UCSD-AML1 (cell line): ENCODE measurements around the gene CAMK1D.
"Not testable (repeated sequence)": the region's sequence is repeated elsewhere in the genome, so short reads cannot be mapped to it uniquely, and the experiment has no call there.

Source experiments
- DNase-seq: peaks from one replicate; lab custom pipeline; 2025; ENCODE audit not compliant: unreplicated experiment; lab: John Stamatoyannopoulos, UW

Gene CAMK1D

GRCh38 chr10:12806228-12807095, 457.1 kb downstream of the CAMK1D start:
- no peak for DNase-seq

DNA sequence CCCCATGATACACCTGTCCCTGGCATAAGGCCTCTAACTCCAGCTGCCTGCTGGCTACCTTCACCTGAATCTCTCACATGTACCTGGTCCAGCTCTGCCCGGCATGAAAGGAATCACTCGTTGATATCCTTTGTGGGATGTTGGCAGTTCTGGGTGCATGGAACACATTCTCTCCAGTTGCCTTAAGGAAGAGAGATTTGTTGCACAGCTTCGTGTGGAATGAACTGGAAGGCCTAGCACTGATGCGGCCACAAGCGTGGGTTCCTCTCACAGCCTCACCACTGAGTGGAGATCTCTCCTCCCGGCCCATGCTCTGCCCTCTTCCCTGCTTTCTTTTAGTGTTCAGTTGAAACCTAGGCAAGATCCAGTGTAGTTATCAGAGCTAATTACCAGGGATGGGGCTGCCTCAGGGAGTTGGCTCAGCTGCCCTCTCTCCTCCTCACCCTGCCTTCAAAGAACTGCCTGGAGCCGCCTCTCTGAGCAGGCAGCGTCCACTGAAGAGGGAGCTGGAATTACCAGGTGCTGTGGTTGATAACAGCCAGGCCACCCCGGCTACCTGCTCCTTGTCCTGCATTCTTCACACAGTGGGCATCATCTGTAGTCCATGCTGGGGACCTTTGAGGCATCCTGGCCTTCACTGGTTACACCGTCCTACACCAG, 457.9 kb downstream of the CAMK1D start:
- DNase-seq, result no peak

- no peak for DNase-seq
Observed at GRCh38 chr10:12808014-12808613, 458.8 kb downstream of the CAMK1D start.

GRCh38 chr10:12810046-12810445, 460.7 kb downstream of the CAMK1D start:
- DNase-seq, result not testable (repeated sequence)

DNA sequence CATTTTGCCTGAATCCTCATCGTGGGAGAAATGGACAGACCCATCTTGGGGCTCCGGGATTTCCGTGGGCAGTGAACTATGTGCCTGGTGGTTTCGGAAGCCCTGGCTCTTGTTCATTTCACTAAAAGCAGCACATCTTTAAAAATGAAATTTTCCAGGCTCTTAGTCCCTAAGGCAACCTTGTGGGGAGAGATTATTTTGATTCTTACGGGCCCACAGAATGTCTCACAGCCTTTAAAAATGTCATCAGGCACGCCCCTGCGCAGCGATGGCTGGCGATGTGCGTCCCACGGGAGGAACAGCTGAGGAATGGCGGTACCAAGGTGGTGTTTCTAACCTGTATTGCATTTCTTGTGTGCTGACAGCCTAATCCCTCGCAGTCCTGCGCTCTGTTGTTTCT, 462.5 kb downstream of the CAMK1D start:
- DNase-seq, result no peak

- DNase-seq, result no peak
Observed at GRCh38 chr10:12812571-12812970, 463.2 kb downstream of the CAMK1D start.

DNA sequence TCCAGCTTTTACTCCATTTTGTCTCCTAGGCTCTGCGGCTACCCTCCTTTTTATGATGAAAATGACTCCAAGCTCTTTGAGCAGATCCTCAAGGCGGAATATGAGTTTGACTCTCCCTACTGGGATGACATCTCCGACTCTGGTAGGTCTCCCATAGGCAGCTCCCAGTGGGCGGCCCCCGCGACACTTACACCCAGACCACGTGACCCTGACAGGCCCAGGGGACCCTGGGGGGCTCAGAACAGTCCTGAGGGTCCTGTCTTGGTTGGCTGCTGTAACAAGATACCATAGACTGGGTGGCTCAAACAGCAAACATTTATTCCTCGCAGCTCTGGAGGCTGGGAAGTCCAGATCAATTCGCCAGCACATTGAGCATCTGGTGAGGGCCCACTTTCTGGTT, 464.8 kb downstream of the CAMK1D start:
- no peak for DNase-seq

- no peak for DNase-seq
Observed at GRCh38 chr10:12819071-12819470, 469.7 kb downstream of the CAMK1D start.

DNA sequence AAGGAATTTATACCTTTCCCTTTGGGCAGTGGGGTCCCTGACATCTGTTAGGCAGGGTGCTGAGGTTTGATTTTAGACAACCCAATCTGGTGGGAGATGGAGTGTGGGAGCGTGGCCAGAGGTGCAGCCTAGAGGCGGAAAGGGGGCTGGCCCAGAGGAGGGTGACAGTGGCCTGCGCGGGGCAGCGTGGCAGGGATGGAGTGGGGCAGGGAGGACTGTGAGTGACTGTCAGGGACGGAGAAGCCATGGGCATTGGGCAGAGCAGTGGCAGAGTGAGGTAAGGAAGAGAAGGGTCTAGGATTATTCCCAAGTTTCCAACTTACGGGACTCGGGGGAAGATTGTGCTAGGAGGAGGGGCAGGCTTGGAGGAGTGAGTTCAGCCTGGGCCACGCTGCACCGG, 470.3 kb downstream of the CAMK1D start:
- DNase-seq, result no peak

DNA sequence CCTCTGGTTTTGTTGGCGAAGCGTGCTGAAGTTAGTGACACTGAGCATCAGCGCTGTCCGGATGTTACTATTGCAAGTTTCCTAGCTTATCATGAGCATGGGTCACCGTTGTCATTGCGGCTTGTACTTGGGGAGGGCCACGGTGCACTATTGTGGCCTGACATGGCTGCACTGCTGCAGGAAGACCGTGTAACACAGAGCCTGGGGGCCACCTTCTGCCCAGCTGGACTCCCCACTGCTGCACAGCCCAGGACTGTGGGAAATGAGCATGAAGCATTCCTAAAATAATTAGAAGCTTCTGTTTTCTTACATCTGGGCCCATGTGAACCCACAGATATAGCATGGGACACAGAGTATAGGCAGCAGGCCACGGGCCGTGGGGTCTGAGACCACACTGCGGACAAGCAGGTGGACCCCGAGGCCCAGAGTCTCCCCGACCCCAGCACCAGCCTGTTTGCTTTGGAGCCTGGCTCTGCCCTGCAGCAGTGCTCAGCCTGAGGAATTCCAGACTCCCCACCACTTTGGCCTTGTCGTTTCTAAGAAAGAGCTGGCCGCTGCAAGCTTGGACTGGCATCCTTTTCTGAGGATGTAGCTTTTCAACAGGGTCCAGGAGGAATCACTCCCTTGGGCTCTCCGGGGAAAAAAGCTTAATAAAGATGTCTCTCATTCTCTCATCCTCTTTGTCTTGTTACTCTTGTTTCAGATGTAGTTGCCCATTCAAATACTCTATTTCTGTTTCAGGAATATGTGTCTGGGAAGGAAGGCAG, 473.0 kb downstream of the CAMK1D start:
- DNase-seq, result no peak

- DNase-seq, result no peak
Observed at GRCh38 chr10:12822893-12823170, 473.5 kb downstream of the CAMK1D start.

DNA sequence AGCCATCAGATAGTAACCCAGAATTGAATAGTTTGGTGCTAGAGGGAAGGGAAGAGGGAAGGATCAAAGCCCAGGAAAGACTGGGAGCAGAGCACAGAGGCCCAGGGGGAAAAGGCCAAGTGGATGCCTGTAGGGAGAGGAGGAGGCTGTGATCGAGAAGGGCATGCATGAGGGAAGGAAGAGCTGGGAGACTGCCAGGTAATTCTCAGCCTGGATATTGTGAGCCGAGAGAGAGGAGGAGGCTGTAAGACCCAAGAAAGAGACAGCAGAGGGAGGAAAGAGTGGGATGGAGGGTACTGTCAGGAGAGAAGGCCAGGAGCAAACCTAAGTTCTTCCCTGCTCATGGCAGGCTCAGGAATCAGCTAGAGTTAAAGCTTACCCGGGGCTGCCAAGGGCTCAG, 474.0 kb downstream of the CAMK1D start:
- DNase-seq, result no peak

GRCh38 chr10:12825260-12825849, 476.0 kb downstream of the CAMK1D start:
- DNase-seq, result no peak

DNA sequence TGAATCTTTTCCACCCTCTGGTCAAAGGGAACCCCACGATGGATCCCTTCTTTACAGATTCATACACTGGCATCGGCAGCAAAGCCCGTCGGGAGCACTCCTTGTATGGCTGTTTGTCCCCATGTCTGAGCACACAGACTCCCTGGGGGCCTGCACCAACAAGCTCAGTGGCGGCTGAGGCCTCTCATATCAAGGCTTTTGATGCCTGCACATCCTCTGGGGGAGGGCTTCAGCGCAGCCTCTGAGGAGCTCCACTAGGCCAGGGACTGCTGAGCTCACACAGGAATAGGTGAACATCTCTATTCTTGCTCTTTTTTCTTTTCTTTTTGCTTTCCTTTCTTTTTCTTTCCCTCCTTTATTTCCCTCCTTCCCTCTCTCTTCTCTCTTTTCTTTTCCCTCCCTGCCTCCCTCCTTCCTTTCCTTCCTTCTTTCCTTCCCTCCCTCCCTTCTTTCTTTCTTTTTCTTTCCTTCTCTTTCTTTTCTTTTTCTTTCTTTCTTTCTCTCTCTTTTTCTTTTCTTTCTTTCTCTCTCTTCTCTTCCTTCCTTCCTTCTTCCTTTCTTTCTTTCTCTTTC, 477.5 kb downstream of the CAMK1D start:
- no peak for DNase-seq

GRCh38 chr10:12828736-12829135, 479.4 kb downstream of the CAMK1D start:
- no peak for DNase-seq

GRCh38 chr10:12829831-12830390, 480.6 kb downstream of the CAMK1D start:
- DNase-seq, result no peak

GRCh38 chr10:12832096-12832495, 482.7 kb downstream of the CAMK1D start:
- no peak for DNase-seq

DNA sequence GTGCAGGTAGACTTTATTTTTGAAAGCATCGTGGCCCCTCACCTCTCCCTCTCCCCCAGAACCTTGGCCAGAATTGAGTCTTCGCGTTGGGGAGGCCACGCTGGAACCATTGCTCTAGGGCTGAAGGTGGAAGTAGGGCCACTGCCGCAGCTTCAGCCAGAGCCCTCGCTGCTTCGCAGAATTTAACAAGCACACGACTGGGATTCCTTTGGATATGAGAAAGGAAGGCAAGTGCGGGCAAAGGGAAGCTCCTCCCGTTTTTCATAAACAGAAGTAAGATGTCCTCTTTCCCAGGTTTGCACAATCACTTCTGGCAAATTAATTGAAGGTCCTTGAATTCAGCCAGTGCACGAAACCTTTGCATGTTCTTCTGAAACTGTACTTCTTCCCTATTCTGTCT, 484.1 kb downstream of the CAMK1D start:
- DNase-seq, result no peak

GRCh38 chr10:12834116-12834665, 484.8 kb downstream of the CAMK1D start:
- no peak for DNase-seq

DNA sequence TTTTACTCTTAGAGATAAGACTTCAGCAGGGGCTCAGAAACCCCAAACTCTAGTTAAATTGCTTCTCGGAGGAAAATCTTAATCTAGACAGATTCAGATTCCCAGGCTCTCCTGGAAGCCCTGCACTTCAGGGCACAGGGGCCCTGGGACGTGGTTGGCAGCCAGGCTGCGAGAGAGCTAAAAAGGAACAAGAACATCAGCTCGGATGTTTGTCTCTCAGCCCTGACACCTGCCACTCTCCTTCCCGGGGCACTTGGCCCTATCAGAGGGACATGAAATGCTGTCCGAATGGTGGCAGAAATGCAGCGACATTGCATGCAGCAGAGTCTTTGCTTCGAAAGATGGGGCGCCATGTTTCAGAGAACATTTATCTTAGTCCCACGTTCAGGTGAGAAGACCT, 485.4 kb downstream of the CAMK1D start:
- no peak for DNase-seq
